Measurements from ENCODE around the gene LRP5.
"Not testable (repeated sequence)": the region's sequence is repeated elsewhere in the genome, so short reads cannot be mapped to it uniquely, and the experiment has no call there.

LRP5 gene

GRCh38 chr11:68340784-68341556 is 28.6 kb downstream of the LRP5 start:
- H3K4me1 ChIP-seq (ENCODE audit: control insufficient read depth, insufficient read depth, low read length, poor library complexity, severe bottlenecking), result peaks cover 23% of the 10 kb centered on the region
- no peaks in the 10 kb centered on the region for H3K36me3 ChIP-seq (ENCODE audit: control insufficient read depth, insufficient read depth, low read length)
- WGBS, 2 experiments (ENCODE audit: insufficient coverage in 2 of 2), result 81% methylated on average over 8 of the region's 15 CpGs; no CpG with 5 or more reads in 1 of the 2 experiments
- H3K9me3 ChIP-seq (ENCODE audit: control insufficient read depth, low read length), result no peaks in the 10 kb centered on the region
- no peak overlapping the region for H3K4me3 ChIP-seq (ENCODE audit: extremely low read depth, insufficient read depth, low read length, poor library complexity, severe bottlenecking)
- H3K27ac ChIP-seq (ENCODE audit: low read depth, low read length, severe bottlenecking), result no peak overlapping the region

GRCh38 chr11:68341557-68342458 is 29.4 kb downstream of the LRP5 start:
- H3K27ac ChIP-seq (ENCODE audit: low read depth, low read length, severe bottlenecking), result no peak overlapping the region
- peaks cover 22% of the 10 kb centered on the region for H3K4me1 ChIP-seq (ENCODE audit: control insufficient read depth, insufficient read depth, low read length, poor library complexity, severe bottlenecking)
- no peak overlapping the region for H3K4me3 ChIP-seq (ENCODE audit: extremely low read depth, insufficient read depth, low read length, poor library complexity, severe bottlenecking)
- H3K9me3 ChIP-seq (ENCODE audit: control insufficient read depth, low read length), result no peaks in the 10 kb centered on the region
- 87 to 95% methylated on average over 10 to 17 of the region's 21 CpGs for WGBS, 2 experiments (ENCODE audit: insufficient coverage in 2 of 2)
- no peaks in the 10 kb centered on the region for H3K36me3 ChIP-seq (ENCODE audit: control insufficient read depth, insufficient read depth, low read length)

- H3K4me1 ChIP-seq (ENCODE audit: control insufficient read depth, insufficient read depth, low read length, poor library complexity, severe bottlenecking), result peaks cover 16% of the 10 kb centered on the region
- no peaks in the 10 kb centered on the region for H3K36me3 ChIP-seq (ENCODE audit: control insufficient read depth, insufficient read depth, low read length)
- no peak overlapping the region for H3K4me3 ChIP-seq (ENCODE audit: extremely low read depth, insufficient read depth, low read length, poor library complexity, severe bottlenecking)
- no peaks in the 10 kb centered on the region for H3K9me3 ChIP-seq (ENCODE audit: control insufficient read depth, low read length)
- WGBS, 2 experiments (ENCODE audit: insufficient coverage in 2 of 2), result 68 to 82% methylated on average over 9 of the region's 13 CpGs
- H3K27ac ChIP-seq (ENCODE audit: low read depth, low read length, severe bottlenecking), result no peak overlapping the region
Measured at GRCh38 chr11:68342459-68343158, 30.2 kb downstream of the LRP5 start.

DNA sequence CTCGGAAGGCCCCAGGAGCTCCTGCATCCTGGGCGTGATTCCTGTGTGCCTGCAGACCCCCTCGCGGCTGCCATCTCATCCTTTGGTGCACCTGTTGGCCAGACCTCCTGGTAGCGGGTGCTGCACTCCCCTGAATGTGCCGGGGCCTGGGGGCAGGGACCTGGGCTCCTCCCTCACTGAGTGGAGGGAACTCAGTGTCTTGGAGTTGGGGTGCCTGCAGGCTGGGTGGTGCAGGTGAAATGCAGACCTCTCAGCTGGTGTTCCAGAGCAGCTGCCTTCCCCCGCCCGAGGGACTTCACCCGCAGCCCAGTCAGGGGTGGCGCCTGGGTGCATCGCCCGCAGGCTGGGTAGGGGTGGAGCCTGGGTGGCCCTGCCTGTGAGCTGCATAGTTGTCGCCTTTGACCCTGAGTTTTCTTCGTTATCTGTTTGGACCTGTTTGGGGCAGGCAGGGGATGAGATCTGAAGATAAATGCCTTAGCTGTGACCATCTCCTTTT is 31.4 kb downstream of the LRP5 start:
- peaks cover 10% of the 10 kb centered on the region for H3K4me1 ChIP-seq (ENCODE audit: control insufficient read depth, insufficient read depth, low read length, poor library complexity, severe bottlenecking)
- 88 to 89% methylated on average over 13 to 14 of the region's 14 CpGs for WGBS, 2 experiments (ENCODE audit: insufficient coverage in 2 of 2)
- no peaks in the 10 kb centered on the region for H3K9me3 ChIP-seq (ENCODE audit: control insufficient read depth, low read length)
- no peak overlapping the region for H3K4me3 ChIP-seq (ENCODE audit: extremely low read depth, insufficient read depth, low read length, poor library complexity, severe bottlenecking)
- no peak overlapping the region for H3K27ac ChIP-seq (ENCODE audit: low read depth, low read length, severe bottlenecking)
- peaks cover 4% of the 10 kb centered on the region for H3K36me3 ChIP-seq (ENCODE audit: control insufficient read depth, insufficient read depth, low read length)

- H3K4me3 ChIP-seq (ENCODE audit: extremely low read depth, insufficient read depth, low read length, poor library complexity, severe bottlenecking); H3K27ac ChIP-seq (ENCODE audit: low read depth, low read length, severe bottlenecking); H3K9me3 ChIP-seq (ENCODE audit: control insufficient read depth, low read length): not testable (repeated sequence)
- 97 to 98% methylated on average over 4 to 6 of the region's 7 CpGs for WGBS, 2 experiments (ENCODE audit: insufficient coverage in 2 of 2)
- H3K4me1 ChIP-seq (ENCODE audit: control insufficient read depth, insufficient read depth, low read length, poor library complexity, severe bottlenecking), result peaks cover 10% of the 10 kb centered on the region
- peaks cover 11% of the 10 kb centered on the region for H3K36me3 ChIP-seq (ENCODE audit: control insufficient read depth, insufficient read depth, low read length)
Measured at GRCh38 chr11:68344821-68345220, 32.4 kb downstream of the LRP5 start.

DNA sequence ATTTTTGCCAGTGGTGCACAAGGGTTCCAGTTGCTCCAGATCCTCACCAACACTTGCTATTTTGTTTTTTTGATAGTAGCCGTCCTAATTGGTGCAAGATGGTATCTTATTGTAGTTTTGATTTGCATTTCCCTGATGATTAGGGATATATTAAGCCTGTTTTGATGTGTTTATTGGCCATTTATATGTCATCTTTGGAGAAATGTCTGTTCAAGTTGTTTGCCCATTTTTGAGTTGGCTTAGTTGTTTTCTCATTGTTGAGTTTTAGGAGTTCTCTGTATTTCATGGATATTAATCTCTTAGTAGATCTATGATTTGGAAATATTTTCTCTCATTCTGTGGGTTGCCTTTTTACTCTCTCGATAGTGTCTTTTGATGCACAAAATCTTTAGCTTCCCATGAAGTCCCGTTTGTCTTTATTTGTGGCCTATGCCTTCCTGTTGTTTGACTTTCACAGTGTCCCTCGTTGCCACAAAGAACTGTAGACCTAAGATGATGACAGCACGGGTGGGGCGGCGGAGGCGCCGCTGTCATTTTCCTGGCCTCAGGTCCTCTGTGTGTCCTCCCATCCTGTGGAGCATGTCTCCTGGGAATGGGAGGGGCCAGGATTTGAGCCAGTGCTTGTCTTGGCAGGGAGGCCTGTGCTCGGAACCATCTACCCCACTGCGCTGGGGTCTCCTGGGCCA is 33.5 kb downstream of the LRP5 start:
- 94 to 98% methylated on average over 10 to 11 of the region's 11 CpGs for WGBS, 2 experiments (ENCODE audit: insufficient coverage in 2 of 2)
- Histone ChIP-seq H3K4me1 (ENCODE audit: control insufficient read depth, insufficient read depth, low read length, poor library complexity, severe bottlenecking) (peaks cover 6% of the 10 kb centered on the region), H3K36me3 (ENCODE audit: control insufficient read depth, insufficient read depth, low read length) (peaks cover 11% of the 10 kb centered on the region), H3K27ac (ENCODE audit: low read depth, low read length, severe bottlenecking) (no peak overlapping the region), H3K4me3 (ENCODE audit: extremely low read depth, insufficient read depth, low read length, poor library complexity, severe bottlenecking) (no peak overlapping the region), H3K9me3 (ENCODE audit: control insufficient read depth, low read length) (no peaks in the 10 kb centered on the region)

DNA sequence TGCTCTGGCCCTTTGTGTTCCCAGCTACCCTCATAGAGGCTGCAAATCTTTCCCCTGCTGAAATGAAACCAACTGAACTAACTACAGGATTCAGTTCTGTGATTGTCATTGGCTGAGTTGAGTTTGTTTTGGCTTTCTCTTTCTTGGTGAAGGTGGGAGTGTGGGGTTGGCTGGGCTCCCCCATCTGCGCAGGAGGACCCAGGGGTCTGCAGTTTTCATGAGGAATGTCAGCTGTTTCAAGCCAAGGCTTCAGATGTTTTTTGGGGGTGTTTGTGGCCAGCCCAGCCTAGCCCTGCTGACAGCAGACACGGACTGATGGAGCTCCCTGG is 34.0 kb downstream of the LRP5 start:
- no peak overlapping the region for H3K4me3 ChIP-seq (ENCODE audit: extremely low read depth, insufficient read depth, low read length, poor library complexity, severe bottlenecking)
- H3K36me3 ChIP-seq (ENCODE audit: control insufficient read depth, insufficient read depth, low read length), result peaks cover 11% of the 10 kb centered on the region
- 100% methylated on average over 1 of the region's 2 CpGs for WGBS, 2 experiments (ENCODE audit: insufficient coverage in 2 of 2)
- H3K27ac ChIP-seq (ENCODE audit: low read depth, low read length, severe bottlenecking), result no peak overlapping the region
- H3K9me3 ChIP-seq (ENCODE audit: control insufficient read depth, low read length), result no peaks in the 10 kb centered on the region
- H3K4me1 ChIP-seq (ENCODE audit: control insufficient read depth, insufficient read depth, low read length, poor library complexity, severe bottlenecking), result peaks cover 6% of the 10 kb centered on the region

GRCh38 chr11:68347345-68347744 is 35.0 kb downstream of the LRP5 start:
- Histone ChIP-seq H3K4me3 (ENCODE audit: extremely low read depth, insufficient read depth, low read length, poor library complexity, severe bottlenecking) (no peak overlapping the region), H3K9me3 (ENCODE audit: control insufficient read depth, low read length) (no peaks in the 10 kb centered on the region), H3K36me3 (ENCODE audit: control insufficient read depth, insufficient read depth, low read length) (peaks cover 11% of the 10 kb centered on the region), H3K27ac (ENCODE audit: low read depth, low read length, severe bottlenecking) (no peak overlapping the region), H3K4me1 (ENCODE audit: control insufficient read depth, insufficient read depth, low read length, poor library complexity, severe bottlenecking) (peaks cover 3% of the 10 kb centered on the region)
- 91 to 97% methylated on average over 7 to 8 of the region's 8 CpGs for WGBS, 2 experiments (ENCODE audit: insufficient coverage in 2 of 2)

- H3K27ac ChIP-seq (ENCODE audit: low read depth, low read length, severe bottlenecking), result no peak overlapping the region
- H3K4me1 ChIP-seq (ENCODE audit: control insufficient read depth, insufficient read depth, low read length, poor library complexity, severe bottlenecking), result no peaks in the 10 kb centered on the region
- no peaks in the 10 kb centered on the region for H3K9me3 ChIP-seq (ENCODE audit: control insufficient read depth, low read length)
- no peak overlapping the region for H3K4me3 ChIP-seq (ENCODE audit: extremely low read depth, insufficient read depth, low read length, poor library complexity, severe bottlenecking)
- peaks cover 11% of the 10 kb centered on the region for H3K36me3 ChIP-seq (ENCODE audit: control insufficient read depth, insufficient read depth, low read length)
- WGBS, 2 experiments (ENCODE audit: insufficient coverage in 2 of 2), result 96% methylated on average over 27 to 32 of the region's 32 CpGs
Measured at GRCh38 chr11:68347841-68348240, 35.5 kb downstream of the LRP5 start.

All from mesodermal cell (in vitro differentiated cells).